Stimulated activated CD8-positive, alpha-beta memory T cell treated with anti-CD3 and anti-CD28 coated beads, Interleukin-4, amount 100 ng/mL, for 24 hours (primary cell): Measurements from ENCODE around the gene MST1R.

Experiments used
- DNase-seq: peaks from one replicate; pipeline ENCODE4 v3.0.0-alpha.2; 2020; ENCODE audit warnings: low read depth

The MST1R gene

DNA sequence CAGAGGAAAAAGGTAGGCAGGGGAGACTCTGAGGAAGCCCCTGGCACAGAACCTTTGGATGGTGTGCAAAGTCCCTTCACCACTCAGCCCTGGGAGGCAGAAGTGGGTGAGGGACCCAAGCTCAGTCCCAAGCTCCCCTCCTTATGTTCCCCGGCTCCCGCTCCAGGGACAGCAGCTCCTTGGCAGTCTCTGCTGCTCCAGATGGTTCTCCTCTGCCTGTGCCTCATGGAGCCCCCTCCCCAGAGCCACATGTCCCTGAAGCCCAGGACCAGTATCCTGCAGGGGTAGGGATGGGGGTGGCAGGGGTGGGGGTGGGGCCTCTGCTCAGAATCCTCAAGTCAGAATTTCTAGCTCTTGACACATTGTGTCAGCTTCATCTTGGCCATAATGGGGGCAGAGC is 26.0 kb downstream of the MST1R start:
- no peak for DNase-seq

- no peak for DNase-seq
These were observed 27.1 kb downstream of the MST1R start for GRCh38 chr3:49876567-49876966.

DNA sequence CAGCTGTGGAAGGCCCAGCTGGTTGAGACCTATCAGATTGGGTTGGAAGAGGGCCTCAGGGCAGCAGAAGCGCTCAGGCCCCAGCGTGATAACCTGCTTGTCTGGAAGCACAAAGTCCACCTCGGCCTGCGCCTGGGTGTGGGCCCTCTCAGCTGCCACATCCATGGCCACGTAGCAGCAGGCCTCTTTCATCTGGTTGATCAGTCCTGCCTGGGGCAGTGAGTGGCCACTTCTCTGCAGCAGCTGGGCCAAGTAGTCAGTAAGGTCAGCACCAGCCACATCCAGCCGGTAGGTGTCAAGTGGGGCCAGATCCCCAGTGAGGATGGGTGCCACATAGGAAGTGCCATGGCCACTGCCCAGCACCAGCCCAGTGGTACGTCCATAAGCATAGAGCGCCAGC is 30.1 kb downstream of the MST1R start:
- no peak for DNase-seq

DNA sequence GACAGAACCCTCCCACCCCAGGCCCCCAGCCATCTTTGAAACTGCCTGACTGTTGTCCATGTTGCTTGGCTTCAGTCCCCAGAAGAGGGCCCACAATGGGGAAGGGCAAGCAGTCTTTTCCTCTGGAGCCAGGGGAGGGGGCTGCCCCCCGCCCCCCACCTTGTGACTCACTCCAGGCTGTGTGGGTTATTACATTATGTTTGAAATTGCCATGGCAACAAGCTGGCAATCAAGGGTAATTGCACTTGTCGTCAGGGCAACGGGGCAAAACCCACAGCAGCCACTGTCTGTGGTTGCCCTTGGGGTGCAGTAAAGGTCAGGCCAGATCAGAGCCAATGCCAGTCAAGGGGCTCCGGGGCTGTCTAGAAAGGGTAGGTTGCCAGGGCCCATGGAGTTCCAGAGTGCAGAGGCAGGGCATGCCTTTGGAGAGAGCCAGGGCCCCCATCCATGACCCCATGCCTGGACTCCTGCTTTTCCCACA is 30.8 kb downstream of the MST1R start:
- DNase-seq: no peak

GRCh38 chr3:49871531-49872153 is 32.0 kb downstream of the MST1R start:
- no peak for DNase-seq

DNA sequence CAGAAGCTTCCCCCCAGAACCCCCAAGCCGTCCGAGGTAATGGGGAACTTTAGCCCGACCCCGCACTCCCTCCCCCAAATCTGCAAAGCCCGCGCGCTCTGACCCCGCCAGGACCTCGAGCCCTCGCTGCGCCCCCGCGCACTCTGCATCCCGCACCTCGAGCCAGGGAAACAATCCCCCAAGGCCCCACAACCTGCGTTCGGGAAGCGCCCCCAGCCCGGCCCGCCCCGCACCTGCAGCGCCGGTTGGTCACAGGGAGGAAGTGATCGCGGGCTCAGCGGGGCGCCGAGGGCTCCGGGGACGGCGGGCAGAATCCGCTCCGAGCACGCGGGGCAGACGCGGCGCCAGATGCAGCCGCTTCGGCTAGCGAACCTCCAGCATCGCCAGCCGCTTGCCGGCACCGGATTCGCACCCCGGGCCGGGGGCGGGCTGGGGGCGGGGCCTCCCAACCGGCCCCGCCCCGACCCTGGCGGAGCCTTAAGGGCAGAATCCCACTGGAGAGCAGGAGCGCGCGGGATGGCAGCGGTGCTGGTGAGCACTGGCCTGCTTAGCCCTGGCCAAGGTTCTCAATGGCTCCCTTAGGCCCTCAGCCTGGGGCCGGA is 34.0 kb downstream of the MST1R start, which contains the start of gene CAMKV:
CAMKV (minus strand) TSS at position 382 of the 602 bp plus-strand sequence. CDS start 7,518 bp downstream, outside the sequence.
- no peak for DNase-seq

- DNase-seq: no peak
These were observed 34.7 kb downstream of the MST1R start for GRCh38 chr3:49868862-49869466.

DNA sequence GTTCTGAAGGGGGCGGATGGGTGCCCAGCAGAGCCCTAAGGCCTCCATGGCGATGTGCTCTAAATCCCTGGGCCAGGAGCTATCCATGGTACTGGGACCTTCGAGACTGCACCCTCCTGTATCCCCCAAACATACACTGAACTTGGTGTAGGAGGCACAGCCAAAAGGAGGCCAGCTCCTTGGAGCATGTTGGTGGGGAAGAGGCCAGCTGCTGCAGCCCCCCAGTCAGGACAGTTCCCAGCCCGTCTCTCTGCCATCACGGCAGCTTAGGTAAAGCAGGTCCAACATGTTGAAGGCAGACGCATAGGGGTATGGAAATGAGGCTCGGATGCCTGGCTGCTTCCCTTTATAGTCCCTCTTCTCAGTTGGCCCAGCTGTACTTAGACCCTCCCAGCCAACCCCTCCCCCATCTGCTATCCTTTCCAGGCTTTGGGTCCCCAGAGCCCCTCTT is 35.8 kb downstream of the MST1R start:
- DNase-seq: no peak

GRCh38 chr3:49867400-49867799 is 36.3 kb downstream of the MST1R start:
- no peak for DNase-seq

DNA sequence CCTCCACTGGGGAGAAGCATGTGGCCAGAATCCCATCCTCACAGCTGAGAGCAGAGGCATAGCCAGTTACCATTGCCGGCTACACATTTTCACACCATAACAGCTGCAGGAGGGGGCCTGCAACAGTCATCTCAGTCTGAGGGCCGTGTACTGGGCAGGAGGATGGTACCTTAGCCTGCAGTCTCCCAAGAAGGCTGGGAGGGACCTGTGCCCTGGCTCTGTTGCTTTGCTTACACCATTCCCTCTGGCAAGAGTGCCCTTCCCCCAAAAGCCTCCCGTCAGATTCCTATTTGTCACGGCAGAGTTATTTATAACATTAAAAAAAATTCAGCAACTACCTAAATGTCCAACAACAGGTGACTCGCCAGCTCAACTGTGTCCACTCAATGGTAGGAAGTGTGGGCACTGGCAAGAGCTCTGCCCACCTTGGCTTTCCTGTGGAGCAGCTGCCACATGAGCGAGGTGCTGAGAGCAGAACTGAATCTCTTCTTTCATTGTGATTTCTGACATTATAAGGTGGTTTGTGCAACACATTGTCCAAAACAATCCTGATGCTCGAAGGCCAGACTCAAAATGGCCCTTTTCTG is 38.4 kb downstream of the MST1R start:
- DNase-seq: no peak

DNA sequence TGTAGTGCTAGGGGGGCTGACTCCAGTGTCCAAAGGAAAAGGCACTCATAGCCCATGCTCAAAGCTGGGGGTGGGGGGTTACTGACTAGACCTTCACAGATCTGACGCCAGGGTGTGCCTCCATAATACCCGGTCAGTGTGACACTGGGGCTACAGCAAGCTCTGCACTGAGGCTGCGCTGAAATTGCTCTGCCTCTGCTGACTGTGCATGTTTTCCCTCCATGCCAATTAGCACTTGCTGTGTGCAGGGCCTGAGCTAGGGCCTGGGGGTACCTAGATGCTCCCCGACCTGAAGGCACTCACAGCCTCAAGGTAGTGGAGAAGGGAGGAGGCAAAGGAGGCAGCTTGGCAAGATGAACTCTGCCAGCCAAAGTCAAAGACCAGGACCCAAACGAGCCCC is 39.2 kb downstream of the MST1R start:
- DNase-seq: no peak

DNA sequence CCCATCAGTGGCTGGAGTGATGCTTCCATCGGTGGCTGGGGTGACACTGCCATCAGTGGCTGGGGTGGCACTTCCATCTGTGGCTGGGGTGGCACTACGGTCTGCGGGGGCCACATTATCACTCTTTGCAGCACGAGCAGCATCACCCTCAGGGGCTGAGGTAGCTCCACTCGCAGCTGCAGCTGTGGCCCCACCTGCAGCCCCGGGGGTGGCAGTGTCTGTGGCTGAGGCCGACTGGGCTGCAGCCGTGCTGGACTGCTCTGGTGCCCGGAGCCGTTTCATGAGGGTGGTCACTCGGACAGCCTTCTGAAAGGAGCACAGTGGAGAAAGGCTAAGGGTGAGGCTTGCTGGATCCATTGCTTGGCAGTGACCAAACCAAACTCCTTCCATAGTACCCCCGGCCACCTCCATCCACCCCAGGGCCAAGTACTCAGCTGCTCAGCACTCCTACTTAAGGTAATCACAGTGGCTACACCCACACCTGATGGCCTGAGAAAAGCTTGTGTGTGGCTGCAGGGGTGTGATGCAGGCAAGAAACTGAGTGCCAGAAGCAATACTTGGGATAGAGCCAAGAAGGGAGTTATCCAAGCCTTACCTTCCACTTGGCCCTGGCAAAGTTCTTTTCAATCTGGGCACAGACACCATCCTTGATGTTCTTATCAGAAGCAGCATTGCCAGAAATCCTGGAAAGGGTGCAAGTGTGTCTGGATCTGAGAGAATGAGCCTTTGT is 43.9 kb downstream of the MST1R start:
- no peak for DNase-seq

DNA sequence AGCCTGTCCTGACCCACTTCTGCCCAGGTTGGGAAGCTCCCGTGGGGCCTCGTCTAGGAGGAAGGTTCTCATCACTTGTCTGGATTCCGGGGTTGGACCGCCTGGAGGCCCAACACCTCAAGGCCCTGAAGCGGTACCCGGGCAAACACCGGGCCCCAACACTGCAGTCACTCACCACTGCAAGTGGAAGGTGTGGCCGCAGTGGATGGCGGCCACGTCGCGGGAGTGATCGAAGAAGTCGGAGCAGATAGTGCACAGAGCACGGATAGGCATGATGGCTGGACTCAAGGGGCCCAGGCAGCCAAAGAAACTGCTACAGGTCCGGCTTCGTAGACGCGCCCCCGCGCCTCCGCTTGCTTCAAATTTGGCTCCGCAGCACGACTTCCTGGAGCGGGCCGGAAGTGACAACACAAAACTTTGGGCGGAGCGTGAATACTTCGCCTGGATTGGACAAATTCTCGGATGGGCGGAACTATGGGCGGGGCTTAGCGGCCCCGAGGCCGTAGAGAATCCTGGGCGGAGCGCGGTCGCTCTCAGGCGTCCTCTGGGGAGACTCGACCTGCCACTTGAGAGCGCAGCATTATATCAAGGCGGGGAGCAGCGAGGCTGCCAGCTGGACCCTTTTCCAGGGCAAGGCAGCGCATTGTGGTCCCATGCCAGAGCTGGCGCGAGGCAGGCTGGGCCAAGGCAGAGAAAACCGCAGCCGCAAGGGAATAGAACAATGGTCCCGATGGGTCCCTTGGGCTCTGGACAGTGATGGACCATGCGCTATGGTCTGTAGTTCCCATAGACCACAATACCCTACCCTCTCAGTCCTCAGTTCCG is 47.3 kb downstream of the MST1R start, which contains the start of gene TRAIP:
TRAIP (minus strand) TSS at position 384 of the 825 bp plus-strand sequence; CDS start at position 273, 111 bp downstream.
- peak; percentile 85 for DNase-seq

DNA sequence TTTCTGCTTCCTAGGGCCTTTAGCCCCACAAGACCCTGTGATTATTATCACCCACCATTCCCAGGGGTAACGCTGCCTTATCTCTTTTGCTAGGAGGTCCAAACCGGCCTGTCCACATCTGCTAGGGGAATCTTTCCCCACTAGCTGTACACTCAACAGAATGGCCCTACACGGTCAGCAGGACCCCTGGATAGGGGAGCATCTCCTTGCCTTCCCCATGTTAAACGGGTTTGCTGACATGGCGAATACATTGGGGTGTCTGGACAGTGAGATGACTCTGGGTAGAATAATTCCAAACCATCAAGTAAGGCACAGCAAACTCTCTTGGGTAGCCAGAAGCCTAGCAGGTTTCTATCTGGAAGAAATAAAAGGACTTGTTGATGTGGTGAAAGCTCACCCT is 48.0 kb downstream of the MST1R start:
- no peak for DNase-seq

GRCh38 chr3:49845694-49846093 is 58.0 kb downstream of the MST1R start:
- DNase-seq: no peak

- no peak for DNase-seq
These were observed 59.0 kb downstream of the MST1R start for GRCh38 chr3:49844464-49845183.

DNA sequence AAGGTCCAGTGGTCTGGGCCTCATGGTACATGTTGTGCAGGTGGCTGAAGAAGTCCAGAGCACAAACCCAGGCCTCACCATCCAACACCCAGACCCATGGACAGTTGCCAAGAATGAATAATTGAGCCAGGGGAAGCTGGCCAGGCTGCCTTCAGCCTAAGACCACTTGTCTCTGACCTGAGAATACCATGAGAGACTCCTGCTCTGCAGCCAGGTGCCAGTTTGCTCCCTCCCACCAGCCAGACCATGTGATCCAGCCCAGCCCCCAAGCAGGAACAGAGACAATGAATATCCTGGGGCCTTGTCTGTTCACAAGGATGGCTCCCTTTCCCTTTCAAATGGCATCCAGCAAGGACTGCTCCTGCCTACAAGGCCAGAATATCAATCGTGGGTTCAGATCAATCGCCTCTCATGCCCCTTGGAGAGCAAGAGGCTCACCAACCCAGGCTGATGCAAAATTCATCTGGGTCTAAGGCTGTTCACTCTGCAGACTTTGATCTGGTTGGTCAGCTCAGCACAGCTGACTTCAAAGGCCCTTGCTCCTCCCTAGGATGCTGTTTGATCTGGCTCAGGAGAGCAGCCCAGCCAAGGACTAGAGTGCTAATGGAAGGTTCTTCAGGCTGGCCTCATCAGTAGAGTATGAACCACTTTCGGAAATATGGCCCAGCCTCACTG is 60.7 kb downstream of the MST1R start:
- no peak for DNase-seq

DNA sequence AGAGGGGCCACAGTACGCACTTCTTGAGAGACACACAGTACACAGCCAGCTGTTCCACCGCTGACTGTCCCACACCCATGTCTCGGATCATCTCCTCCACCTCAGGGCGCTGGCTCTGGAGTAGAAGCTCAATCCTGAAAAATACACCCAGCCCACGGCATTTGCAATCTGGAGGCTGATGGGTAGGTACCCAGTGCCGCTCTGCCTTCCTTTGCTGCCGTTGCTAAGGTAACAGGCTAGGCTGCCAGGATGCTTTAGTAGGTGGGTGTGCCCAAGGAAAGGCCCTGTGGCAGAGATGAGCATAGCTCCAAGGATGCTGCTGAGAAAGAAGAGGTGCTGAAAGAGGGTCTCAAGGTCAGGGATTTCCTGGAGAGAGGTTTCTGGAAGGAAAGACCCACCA is 61.9 kb downstream of the MST1R start:
- no peak for DNase-seq

GRCh38 chr3:49841126-49841696 is 62.5 kb downstream of the MST1R start:
- DNase-seq: no peak

GRCh38 chr3:49840388-49840787 is 63.3 kb downstream of the MST1R start:
- DNase-seq: no peak
